WTC11 (cell line): Measurements from ENCODE around the gene NINL.

Experiments used
- ATF2 ChIP-seq: sonication (generic); formaldehyde crosslinking; IDR thresholded peaks from 2 replicates; pipeline ENCODE4 v1.8.1; 2022; ENCODE audit warnings: low read depth, missing genetic modification reagents, borderline replicate concordance
- HMGXB4 ChIP-seq: sonication (generic); formaldehyde crosslinking; IDR thresholded peaks from 2 replicates; pipeline ENCODE4 v1.8.1; 2023; ENCODE audit warnings: mild to moderate bottlenecking, moderate library complexity, missing genetic modification reagents
- NR2C2 ChIP-seq: sonication (generic); formaldehyde crosslinking; IDR thresholded peaks from 2 replicates; pipeline ENCODE4 v1.8.0; 2022; ENCODE audit warnings: mild to moderate bottlenecking, missing genetic modification reagents
- SMAD4 ChIP-seq: sonication (generic); formaldehyde crosslinking; IDR thresholded peaks from 2 replicates; pipeline ENCODE4 v1.8.0; 2022; ENCODE audit warnings: mild to moderate bottlenecking, missing genetic modification reagents
- ZNF121 ChIP-seq: sonication (generic); formaldehyde crosslinking; IDR thresholded peaks from 2 replicates; pipeline ENCODE4 v1.8.0; 2023; ENCODE audit warnings: missing genetic modification reagents
- ZNF232 ChIP-seq: sonication (generic); formaldehyde crosslinking; IDR thresholded peaks from 2 replicates; pipeline ENCODE4 v1.8.0; 2022; ENCODE audit warnings: mild to moderate bottlenecking, missing genetic modification reagents

GRCh38 chr20:25574411-25574810, 10.9 kb downstream of the NINL start:
- no peak for TF ChIP-seq ZNF121 (CRISPR knock-in tag)
- no peak for TF ChIP-seq ZNF232 (CRISPR knock-in tag)
- no peak for TF ChIP-seq HMGXB4
- TF ChIP-seq NR2C2 (CRISPR knock-in tag), result no peak
- no peak for TF ChIP-seq SMAD4 (CRISPR knock-in tag)
- TF ChIP-seq ATF2 (CRISPR knock-in tag), result no peak
